ENCODE data around the gene NAV2.

DNA sequence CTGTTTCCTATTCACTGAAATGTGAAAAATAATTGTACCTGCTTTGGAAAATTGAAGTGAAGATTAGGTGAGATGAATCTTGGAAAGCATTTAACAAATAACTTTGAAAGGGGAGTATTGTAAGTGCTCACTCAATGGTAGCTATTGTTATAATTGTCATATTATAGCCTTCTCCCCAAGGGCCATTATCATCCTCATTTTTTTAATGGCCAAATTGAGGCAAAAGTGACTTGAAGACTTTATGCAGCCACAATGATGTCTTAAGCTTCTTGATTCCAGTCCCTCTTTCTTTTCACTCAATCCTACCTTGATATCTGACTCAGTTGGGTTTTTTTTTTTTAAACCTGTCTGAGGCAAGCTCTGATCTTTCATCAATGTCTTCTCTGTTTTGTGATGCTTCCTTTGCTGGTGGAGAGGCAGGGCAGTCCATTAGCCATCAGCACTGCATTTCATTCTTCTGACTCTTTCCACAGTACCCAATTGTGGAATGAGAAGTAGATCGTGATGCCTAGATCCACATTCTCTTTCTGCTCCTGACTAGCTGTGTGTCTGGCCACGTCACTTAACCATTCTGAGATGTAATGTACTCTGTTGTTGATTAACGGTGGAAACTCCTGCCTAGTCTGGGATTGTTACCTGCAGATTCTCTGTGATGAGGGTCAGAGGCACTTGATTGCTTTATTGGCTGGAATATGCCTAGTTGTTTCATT is 346.3 kb downstream of the NAV2 start:
- TF ChIP-seq, protein P1, sequence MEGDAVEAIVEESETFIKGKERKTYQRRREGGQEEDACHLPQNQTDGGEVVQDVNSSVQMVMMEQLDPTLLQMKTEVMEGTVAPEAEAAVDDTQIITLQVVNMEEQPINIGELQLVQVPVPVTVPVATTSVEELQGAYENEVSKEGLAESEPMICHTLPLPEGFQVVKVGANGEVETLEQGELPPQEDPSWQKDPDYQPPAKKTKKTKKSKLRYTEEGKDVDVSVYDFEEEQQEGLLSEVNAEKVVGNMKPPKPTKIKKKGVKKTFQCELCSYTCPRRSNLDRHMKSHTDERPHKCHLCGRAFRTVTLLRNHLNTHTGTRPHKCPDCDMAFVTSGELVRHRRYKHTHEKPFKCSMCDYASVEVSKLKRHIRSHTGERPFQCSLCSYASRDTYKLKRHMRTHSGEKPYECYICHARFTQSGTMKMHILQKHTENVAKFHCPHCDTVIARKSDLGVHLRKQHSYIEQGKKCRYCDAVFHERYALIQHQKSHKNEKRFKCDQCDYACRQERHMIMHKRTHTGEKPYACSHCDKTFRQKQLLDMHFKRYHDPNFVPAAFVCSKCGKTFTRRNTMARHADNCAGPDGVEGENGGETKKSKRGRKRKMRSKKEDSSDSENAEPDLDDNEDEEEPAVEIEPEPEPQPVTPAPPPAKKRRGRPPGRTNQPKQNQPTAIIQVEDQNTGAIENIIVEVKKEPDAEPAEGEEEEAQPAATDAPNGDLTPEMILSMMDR (IDR thresholded peaks at IDR 0.05), result no peak
- TF ChIP-seq EP300 (IDR thresholded peaks at IDR 0.05) (no peak), POLR2AphosphoS5 (IDR thresholded peaks at IDR 0.05) (no peak), POLR2A (IDR thresholded peaks at IDR 0.05) (no peak)
